Activated CD4-positive, alpha-beta memory T cell treated with anti-CD3 and anti-CD28 coated beads, Interleukin-2, amount 10 ng/mL, durations not matched to agents 7 days and 5 days (primary cell): Measurements from ENCODE around the gene MFSD6. TPM values are rescaled to one million over a fixed set of nuclear protein-coding genes. Genes with fewer than 3 reads are reported as not detected.

ENCODE experiments used
- CTCF ChIA-PET: fragments of 350-600 bp; sonication (Branson Sonifier 250); formaldehyde crosslinking; loops from one replicate; lab custom pipeline; 2021; ENCODE audit warnings: antibody characterized with exemption, inconsistent platforms; lab: Charles Lee
- POLR2A ChIA-PET: fragments of 350-600 bp; sonication (Branson Sonifier 250); formaldehyde crosslinking; loops from one replicate; lab custom pipeline; 2021; ENCODE audit warnings: antibody characterized with exemption; lab: Charles Lee
- DNase-seq: peaks from one replicate; pipeline ENCODE4 v3.0.0-alpha.2; 2020
- H3K27ac Mint-ChIP-seq: one replicate; pipeline ENCODE4 v1.8.0; 2021; ENCODE audit warnings: mild to moderate bottlenecking, mixed read lengths
- H3K27me3 Mint-ChIP-seq: one replicate; pipeline ENCODE4 v1.8.0; 2021; ENCODE audit warnings: mixed read lengths
- H3K36me3 Mint-ChIP-seq: one replicate; pipeline ENCODE4 v1.8.0; 2021; ENCODE audit warnings: low read depth, mixed read lengths
- H3K4me1 Mint-ChIP-seq: one replicate; pipeline ENCODE4 v1.8.0; 2021; ENCODE audit warnings: mixed read lengths
- H3K4me3 Mint-ChIP-seq: one replicate; pipeline ENCODE4 v1.8.0; 2021; ENCODE audit warnings: mild to moderate bottlenecking, mixed read lengths
- H3K9me3 Mint-ChIP-seq: one replicate; pipeline ENCODE4 v1.8.0; 2021; ENCODE audit warnings: mixed read lengths
- total RNA-seq, 2 experiments: library from RNA; stranded (reverse); gene quantifications; one replicate each; pipeline ENCODE4 v1.2.3, GENCODE V29; 2021

Gene MFSD6
- total RNA-seq, 2 experiments from 2014 or later: 36.6 to 39.0 TPM

DNA sequence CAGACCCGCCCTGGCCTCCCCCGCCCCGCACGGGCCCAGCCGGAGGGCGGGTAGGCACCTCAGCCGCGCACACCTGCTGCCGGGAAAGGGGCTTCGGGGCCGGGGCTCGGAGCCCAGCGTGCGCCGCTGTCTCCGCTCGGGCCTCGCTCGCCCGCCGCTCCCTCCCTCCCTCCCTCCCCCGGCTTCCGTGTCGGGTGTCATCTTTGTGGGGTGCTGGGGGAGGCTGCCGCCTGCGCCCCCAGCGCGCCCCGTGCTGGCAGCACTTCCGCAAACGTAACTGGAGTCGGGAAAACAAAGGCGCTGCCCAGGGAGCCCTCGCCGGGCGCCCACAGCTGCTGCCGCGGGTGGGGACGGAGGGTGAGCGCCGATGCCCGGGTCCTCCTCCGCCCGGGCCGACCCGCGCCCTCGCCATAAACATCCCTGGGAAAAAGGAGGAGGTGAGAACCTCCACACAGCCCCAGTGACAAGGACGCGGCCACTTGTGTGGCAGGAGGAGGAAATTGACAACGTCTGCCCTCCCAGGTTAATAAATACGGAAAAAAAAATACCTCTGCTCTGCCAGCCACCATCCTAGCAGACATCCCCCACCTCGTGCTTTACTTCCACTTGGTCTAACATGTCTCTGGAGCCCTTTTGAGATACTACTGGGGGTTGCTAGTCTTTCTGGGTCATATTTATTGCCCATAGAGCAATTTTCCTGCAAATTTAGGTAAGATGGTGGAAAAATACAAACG is 550 bp downstream of the MFSD6 start:
- Mint-ChIP-seq H3K36me3 (peaks cover 17% of the 10 kb centered on the region), H3K27ac (peak overlapping the region; percentile 88), H3K27me3 (no peaks in the 10 kb centered on the region), H3K4me3 (peak overlapping the region; percentile 84), H3K9me3 (no peaks in the 10 kb centered on the region), H3K4me1 (peaks cover 38% of the 10 kb centered on the region)
- ChIA-PET POLR2A (interaction anchor here (0.7 to 4.4 kb wide), 6 partner anchors 49 to 472 kb away, joined by 4 to 43 read pairs (median 6); partner anchors contain the start of genes GLS and NEMP2), CTCF (interaction anchor here (2.2 kb wide), 1 partner anchor 26 kb away, joined by 6 read pairs; no protein-coding TSS in a partner anchor)
- DNase-seq: peak; percentile 76

DNA sequence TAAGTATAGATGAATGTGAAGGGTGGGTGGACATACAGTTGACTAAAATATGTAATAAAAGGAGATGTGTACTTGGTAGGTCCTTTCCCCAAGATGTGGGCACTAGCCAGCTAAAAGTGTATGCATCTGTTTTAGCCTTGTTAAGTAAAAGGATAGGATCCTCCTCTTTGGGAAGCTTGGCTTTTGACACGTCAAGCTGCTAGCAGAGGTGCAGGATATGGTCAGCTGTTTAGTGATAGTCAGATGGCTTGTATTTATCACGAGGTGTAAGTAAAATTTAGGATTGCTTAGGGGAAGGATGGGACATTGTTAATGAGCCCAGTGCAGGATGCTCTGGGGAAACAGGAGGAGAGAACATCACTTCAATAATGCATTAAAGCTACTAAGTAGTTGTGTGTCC is 1.5 kb downstream of the MFSD6 start:
- ChIA-PET POLR2A (interaction anchor here (1.2 to 4.4 kb wide), 3 partner anchors 124 to 472 kb away, joined by 3 to 43 read pairs (median 17); partner anchors contain the start of genes GLS and NEMP2), CTCF (interaction anchor here (1.2 to 2.2 kb wide), 2 partner anchors 27 to 270 kb away, joined by 4 to 6 read pairs; no protein-coding TSS in a partner anchor)

DNA sequence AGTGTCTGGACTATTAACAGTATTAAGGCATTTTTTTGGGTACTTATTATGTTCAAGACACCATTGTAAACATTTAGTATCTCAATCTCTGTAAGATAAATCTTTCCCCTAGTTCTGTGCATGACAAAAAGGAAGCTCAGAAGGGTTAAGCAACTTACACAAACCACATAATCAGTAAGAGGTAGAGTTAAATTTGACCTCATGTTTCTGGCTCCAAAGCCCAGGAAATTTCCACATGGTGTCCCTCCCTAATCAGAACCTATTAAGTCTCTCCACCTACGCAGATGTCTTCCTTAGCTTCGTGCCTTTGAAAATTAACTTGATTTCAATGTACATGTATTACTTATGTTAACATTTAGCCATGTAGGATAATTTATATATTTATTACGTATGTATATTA is 2.0 kb downstream of the MFSD6 start:
- ChIA-PET CTCF (interaction anchor here (1.2 to 2.2 kb wide), 2 partner anchors 27 to 270 kb away, joined by 4 to 6 read pairs; no protein-coding TSS in a partner anchor), POLR2A (interaction anchor here (0.9 to 4.4 kb wide), 3 partner anchors 122 to 240 kb away, joined by 3 to 43 read pairs (median 3); partner anchors contain the start of gene NEMP2)
- Mint-ChIP-seq H3K27ac (no peak overlapping the region), H3K4me3 (peak overlapping the region; percentile 84), H3K4me1 (peaks cover 39% of the 10 kb centered on the region), H3K27me3 (no peaks in the 10 kb centered on the region), H3K9me3 (no peaks in the 10 kb centered on the region), H3K36me3 (peaks cover 17% of the 10 kb centered on the region)
- no peak for DNase-seq

More for the DNA sequence above, 1.5 kb downstream of the MFSD6 start:
- peaks cover 39% of the 10 kb centered on the region for H3K4me1 Mint-ChIP-seq
- no peak for DNase-seq
- peak overlapping the region; percentile 84 for H3K4me3 Mint-ChIP-seq
- no peaks in the 10 kb centered on the region for H3K27me3 Mint-ChIP-seq
- H3K36me3 Mint-ChIP-seq: peaks cover 17% of the 10 kb centered on the region
- H3K9me3 Mint-ChIP-seq: no peaks in the 10 kb centered on the region
- H3K27ac Mint-ChIP-seq: peak overlapping the region; percentile 88

DNA sequence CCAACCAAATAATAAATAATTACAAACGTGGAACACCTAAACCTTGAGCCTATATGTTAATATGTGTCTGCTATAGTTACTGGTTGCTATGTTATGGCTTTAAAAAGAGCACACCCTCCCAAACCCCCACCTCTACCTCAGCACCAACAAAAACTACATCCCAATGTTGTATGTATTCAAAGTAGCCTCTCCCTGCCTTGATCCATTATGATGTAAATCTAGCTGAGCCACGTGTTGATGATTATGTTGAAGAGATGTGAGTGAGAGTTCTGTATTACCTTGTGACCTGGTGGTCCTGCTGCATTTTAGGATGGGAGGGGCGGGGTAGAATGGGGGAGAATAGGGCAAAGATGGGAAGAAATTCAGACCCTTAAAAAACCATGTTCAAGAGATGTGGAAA is 4.8 kb downstream of the MFSD6 start:
- Mint-ChIP-seq H3K4me1 (peaks cover 50% of the 10 kb centered on the region), H3K36me3 (peaks cover 27% of the 10 kb centered on the region), H3K4me3 (no peak overlapping the region), H3K27ac (no peak overlapping the region), H3K9me3 (no peaks in the 10 kb centered on the region), H3K27me3 (no peaks in the 10 kb centered on the region)
- POLR2A ChIA-PET: no interaction called here
- CTCF ChIA-PET: no interaction called here
- no peak for DNase-seq

DNA sequence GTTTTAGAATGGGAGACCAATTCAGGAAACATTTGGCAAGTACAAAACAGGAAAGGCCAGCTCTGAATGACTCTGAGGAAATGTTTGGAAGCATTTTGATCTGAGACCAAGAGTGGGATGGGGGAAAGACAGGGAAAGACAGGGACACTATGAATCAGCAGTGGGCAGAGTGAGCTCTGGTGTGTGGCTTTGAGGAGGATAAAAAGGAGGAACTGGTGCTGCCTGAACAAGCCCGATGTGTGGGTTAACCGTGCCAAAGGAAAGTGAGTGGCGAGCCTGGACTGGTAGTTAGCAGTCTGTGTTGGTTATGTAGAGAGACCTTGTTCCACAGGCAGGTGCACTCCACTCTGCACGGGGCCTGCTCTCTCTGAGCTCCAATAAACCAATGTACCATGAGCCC is 5.3 kb downstream of the MFSD6 start:
- Mint-ChIP-seq H3K9me3 (no peaks in the 10 kb centered on the region), H3K36me3 (peaks cover 30% of the 10 kb centered on the region), H3K27ac (no peak overlapping the region), H3K4me1 (peaks cover 50% of the 10 kb centered on the region), H3K4me3 (no peak overlapping the region), H3K27me3 (no peaks in the 10 kb centered on the region)
- DNase-seq: no peak
- CTCF ChIA-PET: no interaction called here
- POLR2A ChIA-PET: no interaction called here

DNA sequence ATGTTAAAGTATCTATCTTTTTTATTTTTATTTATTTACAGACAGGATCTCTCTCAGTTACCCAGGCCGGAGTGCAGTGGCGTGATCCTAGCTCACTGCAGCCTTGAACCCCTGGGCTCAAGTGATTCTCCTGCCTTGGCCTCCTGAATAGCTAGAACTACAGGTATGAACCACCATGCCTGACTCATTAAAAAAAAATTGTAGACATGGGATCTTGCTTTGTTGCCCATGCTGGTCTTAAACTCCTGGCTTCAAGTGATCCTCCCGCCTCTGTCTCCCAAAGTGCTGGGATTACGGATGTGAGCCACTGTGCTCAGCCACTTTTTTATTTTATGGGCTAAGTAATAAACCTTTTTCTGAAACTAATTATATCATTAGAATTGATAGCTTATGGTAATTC is 7.1 kb downstream of the MFSD6 start:
- Mint-ChIP-seq H3K27me3 (no peaks in the 10 kb centered on the region), H3K4me1 (peaks cover 37% of the 10 kb centered on the region), H3K36me3 (peaks cover 34% of the 10 kb centered on the region), H3K9me3 (no peaks in the 10 kb centered on the region), H3K4me3 (no peak overlapping the region), H3K27ac (no peak overlapping the region)
- DNase-seq: no peak
- ChIA-PET POLR2A (interaction anchor here (1.3 to 3.6 kb wide), 5 partner anchors 8 to 466 kb away, joined by 3 to 25 read pairs (median 4); partner anchors contain the start of genes GLS and NEMP2), CTCF (interaction anchor here (1.0 kb wide), 1 partner anchor 96 kb away, joined by 3 read pairs; the partner anchor contains the start of gene HIBCH)

DNA sequence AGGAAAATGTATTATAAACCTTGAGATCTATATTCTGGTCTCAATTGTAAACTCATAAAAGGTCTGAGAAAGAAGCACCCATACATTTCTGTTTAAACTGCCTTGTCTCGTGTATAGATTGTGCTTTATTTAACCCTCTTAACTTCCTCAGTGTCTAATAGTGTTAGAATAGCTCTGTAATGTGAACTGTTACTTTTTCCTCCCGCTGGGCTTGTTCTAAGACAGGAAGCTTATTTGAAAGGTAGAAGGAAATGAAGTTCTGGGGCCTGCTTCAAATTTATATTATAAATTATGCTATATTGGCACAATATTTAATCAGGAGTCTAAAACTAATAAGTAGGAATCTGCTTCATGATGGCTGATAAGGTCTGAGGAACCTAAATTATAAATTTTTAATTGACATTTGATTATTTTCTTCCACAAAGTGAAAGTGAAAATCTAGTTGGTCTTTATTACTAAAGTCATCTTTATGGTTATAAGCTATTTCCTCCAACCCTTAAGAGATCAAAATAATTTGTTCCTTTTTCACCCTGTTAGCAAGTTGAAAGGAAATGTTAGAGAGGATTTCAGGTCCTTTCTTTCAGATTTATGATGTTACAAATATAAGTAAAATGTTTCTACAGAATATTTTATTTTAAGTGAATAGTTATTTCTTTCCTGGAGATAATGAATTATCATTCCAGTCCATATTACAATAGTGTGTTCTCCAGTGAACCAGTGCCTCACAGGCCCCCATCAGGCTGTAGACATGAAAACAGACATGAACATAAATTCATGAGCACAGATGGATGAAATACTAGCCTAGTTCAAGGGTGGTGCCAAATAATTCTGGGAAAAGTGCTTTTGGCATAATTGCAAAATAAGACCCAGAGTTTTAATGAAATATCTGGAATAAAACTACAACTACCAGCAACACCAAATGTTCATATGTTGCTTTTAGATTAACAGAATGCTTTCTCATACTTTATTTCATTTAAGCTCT is 7.9 kb downstream of the MFSD6 start:
- no peaks in the 10 kb centered on the region for H3K9me3 Mint-ChIP-seq
- CTCF ChIA-PET: interaction anchor here (1.2 kb wide), 1 partner anchor 17 kb away, joined by 4 read pairs; no protein-coding TSS in a partner anchor
- peak overlapping the region; percentile 79 for H3K27ac Mint-ChIP-seq
- H3K4me3 Mint-ChIP-seq: peak overlapping the region; percentile 63
- DNase-seq: no peak
- POLR2A ChIA-PET: interaction anchor here (0.5 to 3.6 kb wide), 7 partner anchors 9 to 465 kb away, joined by 3 to 25 read pairs (median 4); partner anchors contain the start of genes GLS and NEMP2
- H3K36me3 Mint-ChIP-seq: peaks cover 37% of the 10 kb centered on the region
- H3K27me3 Mint-ChIP-seq: no peaks in the 10 kb centered on the region
- peaks cover 33% of the 10 kb centered on the region for H3K4me1 Mint-ChIP-seq

DNA sequence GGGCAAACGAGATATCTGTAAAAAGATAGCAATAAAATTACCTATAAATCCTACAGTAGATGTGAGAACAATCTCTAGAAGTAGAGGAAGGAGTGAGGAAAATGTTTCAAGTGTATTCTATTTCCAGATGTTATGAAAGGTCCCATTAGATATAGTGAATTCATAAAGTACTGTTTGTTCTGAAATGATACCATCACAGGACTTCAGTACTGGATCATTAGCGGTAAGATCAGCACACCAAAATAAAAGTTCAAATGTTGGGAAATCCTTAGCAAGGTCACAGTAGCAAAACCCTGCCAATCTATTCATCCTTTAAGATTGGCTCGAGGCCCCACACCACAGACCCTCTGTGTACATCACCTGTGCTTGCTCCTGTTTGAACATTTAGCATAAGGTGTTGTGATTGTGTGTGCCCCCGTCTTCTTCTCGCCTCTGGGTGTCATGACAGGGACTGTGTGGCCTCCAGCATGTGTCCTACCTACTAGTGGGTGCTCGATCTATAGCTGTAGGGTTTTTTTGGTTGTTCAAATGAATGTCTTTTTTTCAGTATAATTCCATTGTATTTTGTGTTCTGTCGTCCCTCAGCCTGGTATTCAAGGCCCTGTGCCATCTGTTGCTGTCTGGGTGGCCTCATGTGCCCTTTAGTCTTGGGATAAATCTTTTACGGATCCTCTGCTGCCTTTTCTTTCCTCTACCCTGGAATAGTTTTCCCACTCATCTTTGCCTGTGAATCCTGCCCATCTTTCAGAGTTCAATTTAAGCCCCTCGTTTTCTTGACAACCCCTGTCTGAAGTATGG is 9.1 kb downstream of the MFSD6 start:
- Mint-ChIP-seq H3K4me3 (no peak overlapping the region), H3K27me3 (no peaks in the 10 kb centered on the region), H3K36me3 (peaks cover 30% of the 10 kb centered on the region), H3K9me3 (no peaks in the 10 kb centered on the region), H3K4me1 (peaks cover 23% of the 10 kb centered on the region), H3K27ac (no peak overlapping the region)
- DNase-seq: no peak
- ChIA-PET POLR2A (interaction anchor here (3.6 kb wide), 1 partner anchor 116 kb away, joined by 25 read pairs; the partner anchor contains the start of gene NEMP2), CTCF (no interaction called here)

DNA sequence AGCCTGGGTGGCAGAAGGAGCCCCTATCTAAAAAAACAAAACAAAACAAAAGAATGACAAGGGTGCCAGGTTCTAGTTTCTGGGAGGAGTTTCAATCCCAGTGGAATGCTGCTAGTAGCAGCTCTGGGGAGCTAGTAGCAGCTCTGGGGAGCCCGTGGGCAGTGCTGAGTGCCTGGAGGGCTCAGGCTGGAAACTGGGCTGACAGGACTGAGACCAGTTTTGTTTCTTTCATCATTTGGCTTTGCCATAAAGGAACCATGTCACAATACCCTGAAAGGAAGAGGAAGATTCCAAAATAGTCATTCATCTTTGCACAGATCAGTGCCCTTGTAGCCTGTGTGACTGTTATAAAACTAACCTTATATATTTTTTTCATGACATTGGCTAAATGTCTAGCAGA is 10.6 kb downstream of the MFSD6 start:
- no peak overlapping the region for H3K4me3 Mint-ChIP-seq
- ChIA-PET CTCF (interaction anchor here (0.6 kb wide), 1 partner anchor 1023 kb away, joined by 6 read pairs; no protein-coding TSS in a partner anchor), POLR2A (no interaction called here)
- DNase-seq: no peak
- no peak overlapping the region for H3K27ac Mint-ChIP-seq
- H3K27me3 Mint-ChIP-seq: no peaks in the 10 kb centered on the region
- H3K9me3 Mint-ChIP-seq: no peaks in the 10 kb centered on the region
- peaks cover 12% of the 10 kb centered on the region for H3K4me1 Mint-ChIP-seq
- H3K36me3 Mint-ChIP-seq: peaks cover 20% of the 10 kb centered on the region

DNA sequence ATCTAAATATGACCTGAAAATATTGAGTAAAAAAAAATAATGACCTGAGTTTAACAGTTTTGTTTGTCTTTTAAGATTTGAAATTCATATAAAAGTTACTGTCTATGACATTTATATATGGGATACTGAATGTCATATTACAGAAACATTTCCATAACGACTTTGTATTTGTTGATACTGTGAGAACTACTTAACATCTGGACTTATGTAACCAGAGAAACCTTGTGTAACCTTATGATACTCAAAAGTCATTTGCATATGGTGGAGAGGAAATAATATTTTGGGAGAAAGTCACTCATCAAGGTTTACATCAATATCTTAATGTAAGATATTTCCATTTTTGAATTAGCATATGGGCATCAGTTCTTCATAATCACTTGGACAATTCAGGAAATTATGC is 12.6 kb downstream of the MFSD6 start:
- H3K9me3 Mint-ChIP-seq: no peaks in the 10 kb centered on the region
- DNase-seq: no peak
- H3K4me1 Mint-ChIP-seq: peaks cover 7% of the 10 kb centered on the region
- H3K36me3 Mint-ChIP-seq: peaks cover 20% of the 10 kb centered on the region
- no peak overlapping the region for H3K27ac Mint-ChIP-seq
- no peak overlapping the region for H3K4me3 Mint-ChIP-seq
- ChIA-PET POLR2A (no interaction called here), CTCF (no interaction called here)
- H3K27me3 Mint-ChIP-seq: no peaks in the 10 kb centered on the region

DNA sequence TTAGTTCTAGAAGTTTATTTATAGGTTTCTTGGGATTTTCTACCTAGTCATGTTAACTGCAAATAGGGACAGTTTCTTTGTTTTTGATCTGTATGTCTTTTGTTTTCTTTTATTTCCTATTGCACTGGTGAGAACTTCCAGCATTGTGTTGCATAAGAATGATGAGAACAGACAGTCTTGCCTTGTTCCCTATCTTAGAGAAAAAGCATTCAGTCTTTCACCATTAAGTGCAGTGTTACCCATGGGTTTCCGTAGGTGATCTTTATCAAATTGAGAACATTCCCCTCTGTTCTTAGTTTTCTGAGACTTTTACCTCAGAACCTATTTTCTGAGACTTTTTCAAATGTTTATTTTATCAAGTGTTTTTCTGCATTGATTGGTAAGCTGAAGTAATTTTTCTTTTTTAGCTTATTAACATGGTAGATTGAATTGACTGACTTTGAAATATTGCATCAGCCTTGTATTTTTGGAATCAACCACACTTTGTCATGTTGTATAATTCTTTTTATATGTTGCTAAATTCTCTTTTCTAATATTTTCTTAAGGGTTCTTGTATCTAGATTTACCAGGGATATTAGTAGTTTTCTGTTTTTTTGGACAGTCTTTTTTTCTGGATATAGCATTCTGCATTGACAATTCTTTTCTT is 17.2 kb downstream of the MFSD6 start:
- ChIA-PET POLR2A (no interaction called here), CTCF (no interaction called here)
- peaks cover 32% of the 10 kb centered on the region for H3K36me3 Mint-ChIP-seq
- H3K27ac Mint-ChIP-seq: no peak overlapping the region
- no peaks in the 10 kb centered on the region for H3K27me3 Mint-ChIP-seq
- peaks cover 10% of the 10 kb centered on the region for H3K4me1 Mint-ChIP-seq
- H3K9me3 Mint-ChIP-seq: no peaks in the 10 kb centered on the region
- H3K4me3 Mint-ChIP-seq: no peak overlapping the region
- DNase-seq: no peak
